Measurements from ENCODE around the gene ATG7.

GRCh38 chr3:11379824-11380701, 107.9 kb downstream of the ATG7 start:
- TF ChIP-seq POLR2A (IDR thresholded peaks at IDR 0.05): no peak
- TF ChIP-seq CTCF (IDR thresholded peaks at IDR 0.05): no peak

All from uterus (tissue), 2 donors.